HG02798 (cell line): ENCODE results near the gene GSS.

Source experiments
- ATAC-seq: cut with Tn5 transposase; IDR thresholded peaks from one replicate; pipeline ENCODE4 v1.9.1; 2021; ENCODE audit warnings: mild to moderate bottlenecking; ENCODE audit not compliant: unreplicated experiment, poor library complexity

Gene GSS

GRCh38 chr20:34880215-34880850, 75.3 kb downstream of the GSS start:
- ATAC-seq, result no peak
